GM06990 (cell line): ENCODE results near the gene NTHL1.
A peak's percentile ranks its signal among the peaks of the same experiment; 100 is the strongest.

Source experiments
- DNase-seq: peaks from one replicate; pipeline ENCODE4 v3.0.0-alpha.2; 2011; ENCODE audit not compliant: insufficient read length; ENCODE audit errors: extremely low read depth
- H3K27me3 ChIP-seq: replicated peaks from 2 replicates; pipeline ENCODE4 v1.6.0; 2011; ENCODE audit warnings: low read length; ENCODE audit not compliant: control insufficient read depth, insufficient read depth
- H3K36me3 ChIP-seq: 2 replicates; pipeline ENCODE4 v1.5.1; 2011; ENCODE audit warnings: low read length; ENCODE audit not compliant: control insufficient read depth, insufficient read depth
- H3K4me3 ChIP-seq: replicated peaks from 2 replicates; pipeline ENCODE4 v1.5.1; 2011; ENCODE audit warnings: low read depth, mild to moderate bottlenecking, control low read depth, low read length
- CTCF ChIP-seq: IDR thresholded peaks from 2 replicates; pipeline ENCODE4 v1.5.1; 2011; ENCODE audit warnings: low read length, control low read depth, mild to moderate bottlenecking, inconsistent platforms; ENCODE audit not compliant: insufficient read depth, poor library complexity, severe bottlenecking

Gene NTHL1

DNA sequence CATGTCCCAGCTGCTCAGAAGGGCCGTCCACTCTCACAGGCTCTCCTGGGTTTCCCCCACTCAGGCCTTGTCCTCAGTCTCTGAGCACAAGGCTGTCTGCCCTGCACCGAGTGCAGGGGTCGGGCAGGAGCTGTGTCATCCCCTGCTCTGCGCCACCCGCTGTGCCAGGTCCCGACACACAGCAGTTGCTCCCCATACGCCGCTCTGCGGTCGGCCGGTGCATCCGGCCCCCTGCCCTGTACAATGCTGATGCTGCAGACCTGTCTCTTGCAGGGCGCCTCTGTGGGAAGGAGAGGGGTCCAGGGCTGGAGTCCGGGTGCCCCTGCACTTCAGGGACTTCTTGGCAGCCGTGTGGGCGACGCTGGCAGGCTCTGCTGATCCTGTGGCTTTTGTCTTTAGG lies 6.3 kb upstream of the NTHL1 start:
- Histone ChIP-seq H3K36me3 (peaks cover 22% of the 10 kb centered on the region), H3K27me3 (no peaks in the 10 kb centered on the region), H3K4me3 (no peak overlapping the region)
- DNase-seq: no peak
- TF ChIP-seq CTCF: no peak

- Histone ChIP-seq H3K36me3 (peaks cover 22% of the 10 kb centered on the region), H3K4me3 (no peak overlapping the region), H3K27me3 (no peaks in the 10 kb centered on the region)
- DNase-seq: no peak
- no peak for TF ChIP-seq CTCF
Observed at GRCh38 chr16:2053211-2053610, 5.6 kb upstream of the NTHL1 start.

GRCh38 chr16:2048116-2048543 lies 496 bp upstream of the NTHL1 start:
- DNase-seq: no peak
- H3K4me3 ChIP-seq: peak overlapping the region; percentile 91
- TF ChIP-seq CTCF: no peak
- H3K27me3 ChIP-seq: no peaks in the 10 kb centered on the region
- peaks cover 9% of the 10 kb centered on the region for H3K36me3 ChIP-seq

DNA sequence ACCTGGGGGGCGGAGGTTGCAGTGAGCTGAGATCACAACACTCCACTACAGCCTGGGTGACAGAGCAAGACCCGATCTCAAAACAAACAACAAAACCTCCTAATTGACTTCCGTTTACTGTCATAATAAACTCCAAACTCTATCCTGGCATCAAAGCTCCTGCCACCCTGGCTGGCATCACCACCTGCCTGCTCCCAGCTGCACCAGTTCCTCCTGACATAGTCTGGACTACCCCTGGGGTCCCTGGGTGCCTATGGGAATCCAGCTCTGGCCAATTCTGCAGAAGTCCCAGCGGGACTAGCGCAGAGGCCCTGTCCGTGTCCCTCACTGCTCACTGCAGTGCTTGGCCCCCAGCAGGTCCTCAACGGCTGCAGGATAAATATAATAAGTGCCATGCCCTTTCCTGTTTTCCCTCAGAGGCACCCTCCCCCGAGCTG lies 723 bp downstream of the NTHL1 start:
- Histone ChIP-seq H3K27me3 (no peaks in the 10 kb centered on the region), H3K36me3 (no peaks in the 10 kb centered on the region; the same call in 1 of the 2 replicates), H3K4me3 (peak overlapping the region; percentile 91)
- DNase-seq: no peak
- TF ChIP-seq CTCF: no peak

DNA sequence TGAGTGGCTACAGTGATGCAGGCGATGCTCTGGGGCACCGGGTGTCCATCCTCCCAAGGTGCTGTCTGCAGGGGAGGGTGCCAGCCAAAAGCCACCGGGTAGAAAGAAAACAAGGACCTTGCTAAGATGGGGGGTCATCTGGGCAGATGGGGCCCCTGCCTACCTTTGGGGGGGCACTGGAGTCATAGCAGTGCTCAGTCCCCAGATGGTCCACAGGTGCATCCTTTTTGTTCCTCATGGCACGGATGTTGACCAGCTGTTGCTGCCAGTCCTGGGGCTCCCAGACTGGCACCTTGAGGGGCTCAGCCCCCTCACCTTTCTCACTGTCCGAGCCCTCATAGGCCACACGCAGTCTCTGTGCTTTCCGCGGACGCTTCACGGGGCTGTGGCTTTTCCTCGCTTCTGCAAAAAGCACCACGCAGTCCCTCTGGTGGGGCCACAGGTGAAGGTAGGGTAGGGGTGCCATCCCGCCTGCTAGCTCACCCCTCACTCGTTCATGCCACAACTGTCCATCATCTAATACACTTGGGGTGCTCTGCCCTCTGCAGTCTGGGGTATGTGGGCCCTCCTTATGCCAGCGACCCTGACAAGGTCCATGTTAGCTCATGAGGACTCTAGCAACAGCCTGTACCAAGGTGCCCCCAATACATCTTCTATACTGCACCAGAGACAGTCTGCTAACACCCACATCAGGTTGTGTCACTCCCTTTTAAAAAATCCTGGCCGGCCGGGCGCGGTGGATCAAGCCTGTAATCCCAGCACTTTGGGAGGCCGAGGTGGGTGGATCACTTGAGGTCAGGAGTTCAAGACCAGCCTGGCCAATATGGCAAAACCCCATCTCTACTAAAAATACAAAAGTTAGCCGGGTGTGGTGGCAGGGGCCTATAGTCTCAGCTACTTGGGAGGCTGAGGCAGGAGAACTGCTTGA lies 1.4 kb downstream of the NTHL1 start:
- DNase-seq: no peak
- TF ChIP-seq CTCF: no peak
- Histone ChIP-seq H3K4me3 (peak overlapping the region; percentile 91; the same call in 1 of the 2 replicates), H3K27me3 (no peaks in the 10 kb centered on the region), H3K36me3 (no peaks in the 10 kb centered on the region)
